Activated T-cell treated with anti-CD3 and anti-CD28 coated beads, Interleukin-2, amount 50 U/mL, for 24 hours (primary cell): ENCODE data around the gene PATJ.
"Not testable (repeated sequence)": the region's sequence is repeated elsewhere in the genome, so short reads cannot be mapped to it uniquely, and the experiment has no call there.

Experiments used
- DNase-seq: peaks from one replicate; pipeline ENCODE4 v3.0.0-alpha.2; 2020
- H3K27ac Mint-ChIP-seq: 2 replicates; pipeline ENCODE4 v1.8.0; 2020; ENCODE audit warnings: mild to moderate bottlenecking, mixed read lengths
- H3K27me3 Mint-ChIP-seq: 2 replicates; pipeline ENCODE4 v1.8.0; 2020; ENCODE audit warnings: mixed read lengths
- H3K36me3 Mint-ChIP-seq: 2 replicates; pipeline ENCODE4 v1.8.0; 2020; ENCODE audit warnings: low read depth, mixed read lengths
- H3K4me1 Mint-ChIP-seq: 2 replicates; pipeline ENCODE4 v1.8.0; 2020; ENCODE audit warnings: low read depth, mixed read lengths
- H3K4me3 Mint-ChIP-seq: 2 replicates; pipeline ENCODE4 v1.8.0; 2020; ENCODE audit warnings: mild to moderate bottlenecking, moderate library complexity, mixed read lengths
- H3K9me3 Mint-ChIP-seq: 2 replicates; pipeline ENCODE4 v1.8.0; 2020; ENCODE audit warnings: mixed read lengths

PATJ gene

DNA sequence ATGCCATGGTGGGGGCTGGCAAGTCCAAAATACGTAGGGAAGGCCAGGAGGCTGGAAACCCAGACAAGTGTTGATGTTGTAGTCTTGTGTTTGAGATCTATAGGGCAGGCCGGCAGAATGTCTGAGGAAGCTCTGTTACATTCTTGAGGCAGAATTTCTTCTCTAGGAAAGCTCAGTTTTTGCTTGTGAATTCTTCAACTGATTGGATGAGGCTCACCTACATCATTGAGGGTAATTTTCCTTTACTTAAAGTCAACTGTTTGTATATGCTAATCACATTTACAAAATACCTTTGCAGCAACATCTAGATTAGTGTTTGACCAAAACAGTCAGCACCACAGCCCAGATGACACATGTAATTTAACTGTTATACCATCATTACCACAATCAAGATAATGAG lies 37.0 kb downstream of the PATJ start:
- peaks cover 16% of the 10 kb centered on the region for H3K36me3 Mint-ChIP-seq
- H3K27ac Mint-ChIP-seq = no peak overlapping the region
- H3K9me3 Mint-ChIP-seq = no peaks in the 10 kb centered on the region
- DNase-seq = no peak
- H3K4me3 Mint-ChIP-seq = no peak overlapping the region
- peaks cover 45% of the 10 kb centered on the region for H3K4me1 Mint-ChIP-seq
- no peaks in the 10 kb centered on the region for H3K27me3 Mint-ChIP-seq

DNA sequence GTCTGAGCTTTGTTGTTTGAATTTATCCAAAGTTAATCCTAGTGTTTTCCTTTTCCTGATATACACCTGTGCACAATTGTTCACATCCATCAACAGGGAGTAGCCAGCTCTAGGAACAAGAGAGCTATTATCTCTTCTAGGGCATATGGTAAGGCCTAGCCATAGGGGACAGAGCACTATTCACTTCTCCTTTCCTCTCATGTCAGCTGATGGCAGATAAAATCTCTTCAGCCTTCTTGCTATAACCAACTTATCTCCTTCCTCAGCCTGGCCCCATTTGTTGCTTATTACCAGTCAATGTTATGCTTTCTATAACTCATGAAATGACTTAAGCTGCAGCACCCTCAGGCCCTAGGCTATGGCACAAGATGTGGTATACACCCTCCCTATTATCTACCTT lies 38.9 kb downstream of the PATJ start:
- Mint-ChIP-seq H3K36me3 (peaks cover 11% of the 10 kb centered on the region), H3K27ac (no peak overlapping the region), H3K27me3 (no peaks in the 10 kb centered on the region), H3K4me3 (no peak overlapping the region), H3K9me3 (no peaks in the 10 kb centered on the region), H3K4me1 (peaks cover 55% of the 10 kb centered on the region)
- DNase-seq = no peak

DNA sequence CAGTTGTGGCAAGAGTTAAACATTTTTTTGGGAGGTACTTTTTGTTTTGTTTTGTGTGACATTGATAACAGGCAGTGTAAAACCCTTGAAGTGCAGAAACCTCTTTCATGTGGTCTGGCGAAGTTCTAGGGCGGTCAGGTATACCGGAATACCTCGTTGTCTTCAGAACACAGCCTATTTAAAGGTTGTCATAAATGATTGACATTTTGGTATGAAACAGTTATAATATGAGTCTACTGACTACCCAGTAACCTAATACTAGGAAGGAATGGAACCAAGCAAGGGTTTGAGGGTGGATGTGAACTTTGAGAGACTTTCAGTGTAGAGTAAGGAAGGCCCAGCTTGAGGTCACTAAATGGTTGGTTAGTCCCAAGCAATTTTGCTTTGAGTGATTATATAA lies 40.5 kb downstream of the PATJ start:
- Mint-ChIP-seq H3K9me3 (no peaks in the 10 kb centered on the region), H3K4me3 (peak overlapping the region; percentile 29), H3K27ac (peak overlapping the region; percentile 88), H3K4me1 (peaks cover 60% of the 10 kb centered on the region), H3K27me3 (no peaks in the 10 kb centered on the region), H3K36me3 (peaks cover 12% of the 10 kb centered on the region)
- peak; percentile 34 for DNase-seq

DNA sequence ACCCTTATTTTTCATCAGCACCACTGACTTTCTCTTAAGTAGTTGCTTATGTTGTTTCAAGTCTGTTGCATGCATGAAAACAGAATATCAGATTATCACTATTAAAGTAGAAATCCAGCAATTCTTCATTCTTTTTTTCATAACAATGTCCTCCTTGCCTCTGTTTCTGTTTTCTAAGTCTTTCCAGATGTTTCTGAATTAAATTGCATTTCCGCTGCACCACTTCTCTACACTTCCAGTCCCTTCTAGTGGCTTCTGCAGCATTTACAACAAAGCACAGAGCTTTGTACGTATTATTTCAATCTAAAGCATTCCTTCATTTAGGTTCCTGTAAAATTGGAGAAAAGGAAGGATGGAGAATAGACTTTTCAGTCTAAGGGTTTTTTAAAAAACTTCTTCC lies 42.4 kb downstream of the PATJ start:
- Mint-ChIP-seq H3K9me3 (no peaks in the 10 kb centered on the region), H3K4me1 (peaks cover 55% of the 10 kb centered on the region), H3K4me3 (no peak overlapping the region), H3K27me3 (no peaks in the 10 kb centered on the region), H3K27ac (no peak overlapping the region), H3K36me3 (peaks cover 19% of the 10 kb centered on the region)
- DNase-seq = no peak

DNA sequence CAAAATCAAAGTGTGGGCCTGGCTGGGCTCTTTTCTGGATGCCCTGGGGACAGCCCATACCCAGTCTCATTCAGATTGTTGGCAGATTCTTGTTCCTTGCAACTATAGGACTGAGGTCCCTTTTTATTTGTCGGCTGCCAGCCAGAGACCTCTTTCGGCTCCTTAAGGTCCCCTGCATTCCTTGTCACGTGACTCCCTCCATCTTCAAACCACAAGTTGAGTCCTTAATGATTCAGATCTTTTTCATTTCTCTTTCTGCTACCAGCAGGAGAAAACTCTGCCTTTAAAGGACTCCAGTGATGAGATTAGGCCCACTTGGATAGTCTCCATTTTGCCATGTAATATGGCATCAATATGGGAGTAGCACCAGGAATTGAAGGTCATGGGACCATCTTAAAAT lies 48.6 kb downstream of the PATJ start:
- no peak for DNase-seq
- Mint-ChIP-seq H3K4me1 (peaks cover 10% of the 10 kb centered on the region), H3K27me3 (no peaks in the 10 kb centered on the region), H3K27ac (no peak overlapping the region), H3K9me3 (no peaks in the 10 kb centered on the region), H3K4me3 (no peak overlapping the region), H3K36me3 (peaks cover 38% of the 10 kb centered on the region)

DNA sequence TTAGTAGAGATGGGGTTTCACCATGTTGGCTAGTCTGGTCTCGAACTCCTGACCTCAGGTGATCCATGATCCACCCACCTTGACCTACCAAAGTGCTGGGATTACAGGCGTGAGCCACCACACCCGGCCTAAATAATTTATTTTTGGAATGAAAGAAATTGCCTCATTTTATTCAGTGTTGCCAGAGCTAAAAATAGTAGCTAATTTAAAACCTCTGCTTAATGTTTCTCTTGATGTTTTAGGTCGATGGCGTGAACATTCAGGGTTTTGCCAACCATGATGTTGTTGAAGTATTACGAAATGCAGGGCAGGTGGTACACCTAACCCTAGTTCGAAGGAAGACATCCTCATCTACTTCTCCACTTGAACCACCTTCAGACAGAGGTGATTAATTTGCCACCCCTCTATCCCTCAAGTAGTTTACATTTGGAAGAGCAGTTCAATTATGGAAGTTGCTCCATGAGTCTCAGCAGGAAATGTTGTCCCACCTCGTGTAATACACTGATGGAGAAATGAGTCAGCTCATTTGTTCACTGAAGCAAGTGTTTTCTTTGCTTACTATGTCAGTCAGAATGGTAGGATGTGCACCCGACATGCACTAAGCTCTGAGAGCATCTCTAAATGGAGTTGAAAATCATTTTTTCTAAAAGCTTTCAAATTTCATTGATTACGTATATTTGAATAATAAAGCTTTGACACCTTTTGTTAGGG lies 54.9 kb downstream of the PATJ start:
- H3K4me1 Mint-ChIP-seq = peaks cover 4% of the 10 kb centered on the region
- no peak overlapping the region for H3K27ac Mint-ChIP-seq
- no peaks in the 10 kb centered on the region for H3K27me3 Mint-ChIP-seq
- no peak overlapping the region for H3K4me3 Mint-ChIP-seq
- H3K36me3 Mint-ChIP-seq = peaks cover 59% of the 10 kb centered on the region
- no peaks in the 10 kb centered on the region for H3K9me3 Mint-ChIP-seq
- DNase-seq = no peak

DNA sequence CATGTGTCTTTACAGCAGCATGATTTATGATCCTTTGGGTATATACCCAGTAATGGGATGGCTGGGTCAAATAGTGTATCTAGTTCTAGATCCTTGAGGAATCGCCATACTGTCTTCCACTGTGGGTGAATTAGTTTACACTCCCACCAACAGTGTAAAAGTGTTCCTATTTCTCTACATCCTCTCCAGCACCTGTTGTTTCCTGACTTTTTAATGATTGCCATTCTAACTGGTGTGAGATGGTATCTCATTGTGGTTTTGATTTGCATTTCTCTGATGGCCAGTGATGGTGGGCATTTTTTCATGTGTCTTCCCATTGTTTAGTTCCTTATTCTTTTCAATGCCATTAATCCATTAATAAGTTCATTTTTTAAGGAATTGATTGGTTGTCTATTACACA lies 58.8 kb downstream of the PATJ start:
- H3K27ac Mint-ChIP-seq, H3K4me3 Mint-ChIP-seq, H3K9me3 Mint-ChIP-seq, DNase-seq, H3K27me3 Mint-ChIP-seq, H3K4me1 Mint-ChIP-seq: not testable (repeated sequence)
- H3K36me3 Mint-ChIP-seq = peaks cover 63% of the 10 kb centered on the region

DNA sequence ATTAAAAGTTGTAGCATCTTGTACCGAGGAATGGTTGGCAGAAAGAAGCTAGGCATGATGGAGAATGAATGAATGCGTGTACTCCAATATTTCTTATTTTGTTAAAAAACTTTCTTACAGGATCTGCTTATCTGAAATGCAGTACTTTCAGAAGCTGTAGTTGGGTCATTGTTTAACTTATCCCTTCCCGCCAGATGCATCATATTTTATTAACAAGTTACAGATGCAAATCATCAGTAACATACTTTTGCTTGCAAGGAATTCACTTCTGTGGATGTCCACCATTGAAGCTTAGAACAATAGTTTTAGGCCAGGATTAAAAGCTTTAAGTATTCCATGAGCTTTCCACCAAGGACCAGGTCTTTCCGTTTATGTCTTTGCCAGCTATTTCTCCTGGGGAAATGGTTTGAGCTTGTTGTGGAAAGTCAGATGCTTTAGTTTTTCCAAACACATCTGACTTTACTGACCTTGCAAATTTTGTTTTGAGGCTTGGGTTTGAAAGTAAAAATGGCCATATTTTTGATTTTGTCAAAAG lies 65.4 kb downstream of the PATJ start:
- Mint-ChIP-seq H3K36me3 (peaks cover 40% of the 10 kb centered on the region), H3K4me1 (no peaks in the 10 kb centered on the region), H3K27me3 (no peaks in the 10 kb centered on the region), H3K4me3 (no peak overlapping the region), H3K9me3 (no peaks in the 10 kb centered on the region), H3K27ac (no peak overlapping the region)
- no peak for DNase-seq

DNA sequence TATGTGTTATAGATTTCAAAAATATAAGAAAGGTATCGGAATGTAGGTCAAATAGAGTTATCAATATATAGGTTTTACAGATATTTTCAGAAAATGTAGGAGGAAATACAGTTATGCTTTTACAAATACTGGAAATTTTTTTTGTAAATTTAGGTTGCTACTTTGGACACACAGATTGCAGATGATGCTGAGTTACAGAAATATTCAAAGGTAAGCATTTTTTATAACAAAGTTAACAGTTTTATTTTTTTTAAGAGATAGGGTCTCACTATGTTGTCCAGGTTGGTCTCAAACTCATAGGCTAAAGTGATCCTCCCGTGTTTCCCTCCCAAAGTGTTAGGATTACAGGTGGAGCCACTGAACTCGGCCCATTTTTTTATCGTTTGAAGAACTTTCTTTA lies 66.0 kb downstream of the PATJ start:
- no peak for DNase-seq
- H3K27ac Mint-ChIP-seq = no peak overlapping the region
- no peak overlapping the region for H3K4me3 Mint-ChIP-seq
- H3K4me1 Mint-ChIP-seq = no peaks in the 10 kb centered on the region
- H3K9me3 Mint-ChIP-seq = no peaks in the 10 kb centered on the region
- H3K27me3 Mint-ChIP-seq = no peaks in the 10 kb centered on the region
- peaks cover 41% of the 10 kb centered on the region for H3K36me3 Mint-ChIP-seq

DNA sequence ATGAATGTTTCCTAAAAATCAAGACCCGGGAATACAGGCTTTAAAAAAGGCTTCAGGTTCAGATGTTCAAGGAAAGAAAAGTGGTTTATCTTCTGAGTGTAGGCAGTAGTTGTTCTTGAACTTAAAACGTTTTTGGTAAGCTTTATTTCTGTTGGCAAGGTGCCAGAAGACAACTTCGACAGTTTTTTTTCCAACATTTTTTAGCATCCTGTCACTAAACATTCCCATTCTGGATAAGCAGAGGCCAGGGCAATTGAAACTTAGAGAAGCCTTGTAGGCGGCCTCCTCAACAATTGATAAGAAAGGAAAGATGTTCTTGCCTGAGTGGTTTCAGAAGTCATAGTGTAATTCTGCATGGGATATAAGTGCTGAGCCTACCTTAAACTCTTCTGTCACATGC lies 66.7 kb downstream of the PATJ start:
- Mint-ChIP-seq H3K27me3 (no peaks in the 10 kb centered on the region), H3K4me1 (no peaks in the 10 kb centered on the region), H3K9me3 (no peaks in the 10 kb centered on the region), H3K4me3 (no peak overlapping the region), H3K27ac (no peak overlapping the region), H3K36me3 (peaks cover 43% of the 10 kb centered on the region)
- DNase-seq = no peak

DNA sequence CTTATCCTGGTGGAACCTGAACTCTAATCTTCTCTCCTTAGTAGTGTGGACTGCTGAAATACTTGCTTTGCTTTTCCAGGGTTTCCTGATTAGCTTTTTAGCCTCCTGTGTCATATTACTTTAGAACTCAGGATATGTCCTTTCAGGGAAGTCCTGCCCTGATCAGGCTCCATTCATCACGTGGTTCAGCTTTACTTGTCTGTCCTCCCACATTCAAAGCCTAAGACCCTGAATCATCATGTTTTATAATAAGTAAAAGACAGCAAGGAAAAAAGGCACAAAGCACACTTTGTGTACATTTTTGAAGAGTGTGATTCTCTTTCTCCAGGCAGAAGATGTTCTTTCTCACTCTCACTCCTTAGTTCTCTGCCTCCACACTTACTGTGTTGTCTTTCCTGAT lies 70.6 kb downstream of the PATJ start:
- no peaks in the 10 kb centered on the region for H3K27me3 Mint-ChIP-seq
- H3K4me3 Mint-ChIP-seq = no peak overlapping the region
- no peaks in the 10 kb centered on the region for H3K9me3 Mint-ChIP-seq
- no peak for DNase-seq
- no peak overlapping the region for H3K27ac Mint-ChIP-seq
- H3K36me3 Mint-ChIP-seq = peaks cover 27% of the 10 kb centered on the region
- no peaks in the 10 kb centered on the region for H3K4me1 Mint-ChIP-seq

DNA sequence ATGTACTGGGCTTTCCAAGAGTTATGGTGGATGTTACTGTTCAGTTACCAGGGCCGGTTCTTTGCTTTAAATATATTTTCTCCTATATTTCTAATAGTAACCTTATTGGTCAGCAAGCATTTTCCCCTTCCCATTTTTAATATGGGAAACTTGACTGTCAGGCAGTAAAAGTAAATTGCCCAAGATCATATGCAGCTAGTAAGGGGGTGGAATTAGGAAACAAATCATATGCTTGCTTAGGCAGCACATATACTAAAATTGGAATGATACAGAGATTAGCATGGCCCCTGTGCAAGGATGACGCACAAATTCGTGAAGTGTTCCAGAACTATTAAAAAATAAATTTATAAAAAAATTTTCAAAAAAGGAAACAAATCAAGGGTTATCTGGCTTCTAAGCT lies 73.9 kb downstream of the PATJ start:
- H3K27ac Mint-ChIP-seq = no peak overlapping the region
- H3K4me1 Mint-ChIP-seq = no peaks in the 10 kb centered on the region
- no peak for DNase-seq
- no peaks in the 10 kb centered on the region for H3K27me3 Mint-ChIP-seq
- H3K9me3 Mint-ChIP-seq = no peaks in the 10 kb centered on the region
- H3K4me3 Mint-ChIP-seq = no peak overlapping the region
- H3K36me3 Mint-ChIP-seq = peaks cover 27% of the 10 kb centered on the region

DNA sequence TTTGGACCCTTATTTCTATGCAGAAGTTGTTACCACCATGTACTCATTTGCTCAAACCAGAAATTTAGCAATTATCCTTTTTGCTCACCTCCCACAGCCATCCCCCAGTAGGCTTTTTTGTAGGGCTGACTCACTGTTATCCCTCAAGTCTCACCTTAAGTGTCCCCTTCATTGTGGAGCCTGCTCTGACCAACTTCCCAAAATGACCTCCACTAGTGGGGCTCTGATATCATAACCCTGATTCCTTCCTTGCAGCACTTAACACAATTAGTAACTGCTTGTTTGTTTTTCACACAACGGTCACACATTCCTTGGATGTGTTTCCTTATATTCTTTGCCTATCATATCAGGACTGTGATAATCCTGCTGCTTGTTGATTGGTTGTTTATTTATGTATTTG lies 76.7 kb downstream of the PATJ start:
- Mint-ChIP-seq H3K27ac (no peak overlapping the region), H3K9me3 (no peaks in the 10 kb centered on the region), H3K27me3 (no peaks in the 10 kb centered on the region), H3K4me3 (no peak overlapping the region), H3K4me1 (no peaks in the 10 kb centered on the region), H3K36me3 (peaks cover 46% of the 10 kb centered on the region)
- no peak for DNase-seq

DNA sequence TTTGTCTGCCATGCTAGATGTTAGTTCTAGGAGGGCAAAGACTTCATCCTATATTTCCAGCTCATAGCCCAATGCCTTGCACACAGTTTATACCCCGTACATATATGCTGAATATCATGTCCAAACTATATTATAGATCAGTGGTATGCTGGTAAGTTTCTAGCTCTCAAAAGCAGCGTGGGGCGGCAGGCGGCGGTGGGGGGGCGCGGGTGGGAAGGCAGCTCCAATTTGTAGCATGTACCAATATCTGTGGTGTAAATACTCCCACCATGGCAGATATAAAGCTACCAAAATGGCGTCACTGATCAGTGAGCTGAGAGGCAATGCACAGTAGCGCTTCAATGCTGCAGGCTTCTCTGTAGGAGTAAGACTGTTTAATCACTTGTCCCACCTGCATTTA lies 77.1 kb downstream of the PATJ start:
- Mint-ChIP-seq H3K4me1 (no peaks in the 10 kb centered on the region), H3K27me3 (no peaks in the 10 kb centered on the region), H3K27ac (no peak overlapping the region), H3K4me3 (no peak overlapping the region), H3K36me3 (peaks cover 48% of the 10 kb centered on the region), H3K9me3 (no peaks in the 10 kb centered on the region)
- no peak for DNase-seq

DNA sequence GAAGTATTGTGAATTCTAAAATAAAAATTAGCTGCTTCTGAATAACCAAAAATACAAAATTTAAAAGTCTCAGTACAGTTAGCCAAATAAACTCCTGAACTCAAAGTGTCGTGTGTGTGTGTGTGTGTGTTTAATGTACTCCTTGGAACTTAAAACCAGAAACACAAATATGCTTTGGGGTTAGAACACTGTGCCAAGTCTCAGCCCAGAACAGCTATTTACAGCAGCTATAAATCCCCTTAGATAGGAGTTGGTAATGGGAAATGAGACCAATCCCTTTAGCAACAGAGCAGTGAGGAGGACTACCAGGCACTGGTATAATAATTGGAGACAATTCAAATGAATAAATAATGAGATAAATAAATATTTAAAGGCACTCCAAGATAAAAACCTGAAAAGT lies 83.1 kb downstream of the PATJ start:
- H3K36me3 Mint-ChIP-seq = peaks cover 74% of the 10 kb centered on the region
- H3K4me3 Mint-ChIP-seq = no peak overlapping the region
- H3K4me1 Mint-ChIP-seq = no peaks in the 10 kb centered on the region
- DNase-seq = no peak
- H3K27me3 Mint-ChIP-seq = no peaks in the 10 kb centered on the region
- no peak overlapping the region for H3K27ac Mint-ChIP-seq
- no peaks in the 10 kb centered on the region for H3K9me3 Mint-ChIP-seq

DNA sequence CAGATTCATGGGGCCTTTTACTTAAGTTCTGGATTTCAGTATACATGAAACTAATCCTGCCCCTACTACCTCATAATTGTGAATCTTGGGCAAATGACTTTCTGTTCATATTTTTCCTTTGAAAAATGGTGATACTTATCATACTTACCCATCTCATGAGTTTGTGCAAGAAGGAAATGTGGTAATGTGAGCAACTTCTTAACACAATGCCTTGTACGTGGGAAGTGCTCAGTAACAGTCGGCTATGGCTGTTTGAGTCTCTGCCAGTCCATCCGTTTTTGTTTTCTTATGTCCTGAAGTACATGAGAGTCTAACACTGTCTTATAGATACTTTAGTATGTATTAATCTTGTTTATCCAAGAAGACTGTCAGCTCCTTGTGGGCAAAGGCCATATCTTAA lies 86.5 kb downstream of the PATJ start:
- H3K27ac Mint-ChIP-seq = no peak overlapping the region
- H3K36me3 Mint-ChIP-seq = peaks cover 67% of the 10 kb centered on the region
- no peak for DNase-seq
- H3K9me3 Mint-ChIP-seq = no peaks in the 10 kb centered on the region
- H3K4me1 Mint-ChIP-seq = no peaks in the 10 kb centered on the region
- H3K27me3 Mint-ChIP-seq = no peaks in the 10 kb centered on the region
- no peak overlapping the region for H3K4me3 Mint-ChIP-seq
